PC-9 (cell line): ENCODE data around the gene PFKFB4. TPM values are rescaled to one million over a fixed set of nuclear protein-coding genes. Genes with fewer than 3 reads are reported as not detected.

Experiments used
- BruUV-seq: library from RNA; stranded (reverse); fragments of 400-500 nt; replicated peaks from 2 replicates; lab custom pipeline; 2021; lab: Mats Ljungman, UMichigan
- CTCF ChIA-PET: fragments of 300-600 bp; sonication (Branson Sonifier 250); formaldehyde crosslinking; loops from one replicate; lab custom pipeline; 2022; ENCODE audit warnings: antibody characterized with exemption; lab: Charles Lee
- POLR2A ChIA-PET: fragments of 300-600 bp; sonication (Branson Sonifier 250); formaldehyde crosslinking; loops from one replicate; lab custom pipeline; 2022; ENCODE audit warnings: antibody characterized with exemption; ENCODE audit not compliant: unreplicated experiment; lab: Charles Lee
- DNase-seq, 2 experiments: peaks; one replicate each; pipeline versions ENCODE4 v3.0.0 to v3.0.0-alpha.2; 2015 to 2022; ENCODE audit warnings: mixed read lengths in 1 of 2
- H2AFZ ChIP-seq: fragments of 200-600 bp; sonication (generic); 2 replicates; pipeline ENCODE4 v1.8.1; 2017; ENCODE audit warnings: antibody characterized with exemption
- H3F3A ChIP-seq: fragments of 200-600 bp; sonication (generic); 2 replicates; pipeline ENCODE4 v1.8.1; 2017; ENCODE audit warnings: antibody characterized with exemption, mild to moderate bottlenecking, low read depth; ENCODE audit not compliant: insufficient read depth
- H3K27ac ChIP-seq: fragments of 200-600 bp; sonication (generic); 2 replicates; pipeline ENCODE4 v1.6.1; 2016; ENCODE audit warnings: mixed run types
- H3K27me3 ChIP-seq: fragments of 200-600 bp; sonication (generic); 2 replicates; pipeline ENCODE4 v1.6.1; 2016; ENCODE audit warnings: low read depth, mixed run types; ENCODE audit not compliant: insufficient read depth
- H3K36me3 ChIP-seq: fragments of 200-600 bp; sonication (generic); 2 replicates; pipeline ENCODE4 v1.6.1; 2016; ENCODE audit warnings: low read depth, mixed run types
- H3K4me1 ChIP-seq: fragments of 200-600 bp; sonication (generic); replicated peaks from 2 replicates; pipeline ENCODE4 v1.6.1; 2016; ENCODE audit warnings: mixed run types; ENCODE audit not compliant: insufficient read depth
- H3K4me2 ChIP-seq: fragments of 200-600 bp; sonication (generic); 2 replicates; pipeline ENCODE4 v1.6.1; 2017; ENCODE audit warnings: mixed run types
- H3K4me3 ChIP-seq: fragments of 200-600 bp; sonication (generic); 2 replicates; pipeline ENCODE4 v1.6.1; 2016; ENCODE audit warnings: mixed run types
- H3K79me2 ChIP-seq: fragments of 200-600 bp; sonication (generic); 2 replicates; pipeline ENCODE4 v1.6.1; 2017; ENCODE audit warnings: low read depth, mixed run types
- H3K9me2 ChIP-seq: fragments of 200-600 bp; sonication (generic); 2 replicates; pipeline ENCODE4 v1.8.1; 2017; ENCODE audit warnings: mild to moderate bottlenecking; ENCODE audit not compliant: insufficient read depth
- H3K9me3 ChIP-seq: fragments of 200-600 bp; sonication (generic); 2 replicates; pipeline ENCODE4 v1.8.1; 2016; ENCODE audit warnings: low read depth; ENCODE audit not compliant: insufficient read depth
- H4K20me1 ChIP-seq: fragments of 200-600 bp; sonication (generic); 2 replicates; pipeline ENCODE4 v1.8.1; 2017; ENCODE audit not compliant: insufficient read depth
- EZH2 ChIP-seq: fragments of 200-600 bp; sonication (generic); IDR thresholded peaks from 2 replicates; pipeline ENCODE4 v1.8.0; 2017; ENCODE audit warnings: antibody characterized with exemption, low read depth
- intact Hi-C: fragments of 100-400 bp; cut with micrococcal nuclease; formaldehyde crosslinking; loops from one replicate; pipeline ENCODE4 v1.10.0; 2022; ENCODE audit not compliant: unreplicated experiment
- total RNA-seq: library from RNA; stranded (reverse); gene quantifications from 2 replicates; pipeline ENCODE4 v1.2.3, GENCODE V29; 2021
- TF ChIP-seq, protein P1 (sequence below): fragments of 200-600 bp; sonication (generic); conservative IDR thresholded peaks from 2 replicates; pipeline ENCODE4 v1.6.1; 2017; ENCODE audit warnings: mixed run types, antibody characterized with exemption, mild to moderate bottlenecking, moderate library complexity

The PFKFB4 gene
- total RNA-seq, 1 experiment from 2014 or later = 13.3 TPM

DNA sequence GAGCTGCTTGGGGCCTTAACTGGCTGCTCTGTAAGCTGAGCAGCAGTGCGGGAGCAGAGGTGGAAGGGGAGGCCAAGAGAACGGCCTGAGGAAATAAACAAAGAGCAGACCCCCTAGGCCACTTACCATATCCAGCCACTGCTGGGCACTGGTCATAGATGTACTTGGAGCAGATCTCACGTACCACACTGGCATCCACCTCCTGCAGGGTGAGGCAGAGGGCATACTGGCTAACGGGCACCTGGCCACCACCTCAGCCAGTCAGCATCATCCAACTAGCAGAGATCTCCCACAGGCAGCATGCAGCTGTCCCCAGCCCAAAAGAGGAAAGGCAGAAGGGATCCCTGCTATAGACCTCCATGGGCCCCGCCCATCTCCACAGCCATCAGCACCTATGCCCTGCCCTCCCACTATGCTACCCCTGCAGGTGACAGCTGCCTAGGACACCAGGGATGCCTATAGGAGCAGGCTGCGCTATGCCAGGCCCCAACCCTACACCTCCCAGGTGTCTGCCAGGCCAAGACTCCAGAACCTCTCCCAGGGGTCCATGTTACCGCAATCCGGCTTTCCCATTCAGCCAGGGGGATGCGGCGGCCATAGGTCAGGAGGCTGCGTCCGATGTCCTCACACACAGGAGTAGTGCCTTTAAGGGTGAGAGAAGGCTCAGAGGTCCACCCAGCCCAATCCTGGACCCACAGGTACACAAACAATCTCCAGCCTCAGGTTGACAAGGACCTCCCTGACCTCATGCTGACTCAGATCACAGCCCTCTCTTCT lies 43.1 kb upstream of the PFKFB4 start:
- Histone ChIP-seq H3K4me1 (peaks cover 42% of the 10 kb centered on the region), H3K4me3 (no peak overlapping the region), H3K9me2 (no peaks in the 10 kb centered on the region), H3K27me3 (no peaks in the 10 kb centered on the region), H3F3A (peaks cover 36% of the 10 kb centered on the region), H3K79me2 (no peaks in the 10 kb centered on the region), H3K36me3 (no peaks in the 10 kb centered on the region; the same call in 1 of the 2 replicates), H3K9me3 (no peaks in the 10 kb centered on the region), H2AFZ (no peak overlapping the region), H4K20me1 (no peaks in the 10 kb centered on the region), H3K4me2 (no peak overlapping the region), H3K27ac (no peak overlapping the region)
- no peak for DNase-seq
- POLR2A ChIA-PET = no interaction called here
- TF ChIP-seq EZH2 = no peak
- TF ChIP-seq, protein P1, sequence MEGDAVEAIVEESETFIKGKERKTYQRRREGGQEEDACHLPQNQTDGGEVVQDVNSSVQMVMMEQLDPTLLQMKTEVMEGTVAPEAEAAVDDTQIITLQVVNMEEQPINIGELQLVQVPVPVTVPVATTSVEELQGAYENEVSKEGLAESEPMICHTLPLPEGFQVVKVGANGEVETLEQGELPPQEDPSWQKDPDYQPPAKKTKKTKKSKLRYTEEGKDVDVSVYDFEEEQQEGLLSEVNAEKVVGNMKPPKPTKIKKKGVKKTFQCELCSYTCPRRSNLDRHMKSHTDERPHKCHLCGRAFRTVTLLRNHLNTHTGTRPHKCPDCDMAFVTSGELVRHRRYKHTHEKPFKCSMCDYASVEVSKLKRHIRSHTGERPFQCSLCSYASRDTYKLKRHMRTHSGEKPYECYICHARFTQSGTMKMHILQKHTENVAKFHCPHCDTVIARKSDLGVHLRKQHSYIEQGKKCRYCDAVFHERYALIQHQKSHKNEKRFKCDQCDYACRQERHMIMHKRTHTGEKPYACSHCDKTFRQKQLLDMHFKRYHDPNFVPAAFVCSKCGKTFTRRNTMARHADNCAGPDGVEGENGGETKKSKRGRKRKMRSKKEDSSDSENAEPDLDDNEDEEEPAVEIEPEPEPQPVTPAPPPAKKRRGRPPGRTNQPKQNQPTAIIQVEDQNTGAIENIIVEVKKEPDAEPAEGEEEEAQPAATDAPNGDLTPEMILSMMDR = no peak
- intact Hi-C loops = loop anchor here (5.0 kb wide), 2 partner anchors 63 to 132 kb away; partner anchors contain the start of gene CELSR3
- no TSS peak for BruUV-seq
- CTCF ChIA-PET = no interaction called here

DNA sequence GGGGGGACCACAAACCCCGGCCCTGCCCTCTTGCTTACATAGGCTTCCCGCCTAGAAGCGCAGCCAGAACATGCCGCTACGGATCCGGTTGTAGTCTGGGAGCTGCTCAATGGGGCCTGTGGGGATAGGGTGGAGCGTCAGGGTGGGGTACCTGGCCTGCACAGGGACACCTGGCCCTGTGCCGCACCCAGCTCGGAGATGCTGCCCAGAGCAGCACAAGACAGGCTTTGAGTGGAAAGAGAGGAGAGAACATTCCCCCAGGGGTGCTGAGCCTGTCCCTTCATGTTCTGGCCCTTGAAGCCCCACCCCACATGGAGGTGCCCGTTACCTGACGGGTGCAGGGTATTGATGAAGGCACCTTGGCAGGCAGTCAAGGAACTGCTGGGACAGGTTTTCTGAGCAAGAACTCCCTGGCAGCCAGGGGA lies 42.5 kb upstream of the PFKFB4 start:
- H3K4me1 ChIP-seq = peaks cover 44% of the 10 kb centered on the region
- peak overlapping the region; percentile 57; the same call in 1 of the 2 replicates for H3K27ac ChIP-seq
- no peaks in the 10 kb centered on the region for H4K20me1 ChIP-seq
- no peaks in the 10 kb centered on the region for H3K9me3 ChIP-seq
- no peaks in the 10 kb centered on the region for H3K27me3 ChIP-seq
- H3K79me2 ChIP-seq = peaks cover 2% of the 10 kb centered on the region
- no peak overlapping the region for H3K4me2 ChIP-seq
- CTCF ChIA-PET = no interaction called here
- H3K36me3 ChIP-seq = no peaks in the 10 kb centered on the region; the same call in 1 of the 2 replicates
- no TSS peak for BruUV-seq
- H3K9me2 ChIP-seq = no peaks in the 10 kb centered on the region
- intact Hi-C loops = loop anchor here (5.0 kb wide), 2 partner anchors 63 to 132 kb away; partner anchors contain the start of gene CELSR3
- TF ChIP-seq EZH2 = no peak
- TF ChIP-seq, protein P1 = no peak
- POLR2A ChIA-PET = no interaction called here
- H3F3A ChIP-seq = peaks cover 36% of the 10 kb centered on the region
- DNase-seq = peak in 1 of 2 experiments; percentile 60
- H2AFZ ChIP-seq = no peak overlapping the region
- no peak overlapping the region for H3K4me3 ChIP-seq

DNA sequence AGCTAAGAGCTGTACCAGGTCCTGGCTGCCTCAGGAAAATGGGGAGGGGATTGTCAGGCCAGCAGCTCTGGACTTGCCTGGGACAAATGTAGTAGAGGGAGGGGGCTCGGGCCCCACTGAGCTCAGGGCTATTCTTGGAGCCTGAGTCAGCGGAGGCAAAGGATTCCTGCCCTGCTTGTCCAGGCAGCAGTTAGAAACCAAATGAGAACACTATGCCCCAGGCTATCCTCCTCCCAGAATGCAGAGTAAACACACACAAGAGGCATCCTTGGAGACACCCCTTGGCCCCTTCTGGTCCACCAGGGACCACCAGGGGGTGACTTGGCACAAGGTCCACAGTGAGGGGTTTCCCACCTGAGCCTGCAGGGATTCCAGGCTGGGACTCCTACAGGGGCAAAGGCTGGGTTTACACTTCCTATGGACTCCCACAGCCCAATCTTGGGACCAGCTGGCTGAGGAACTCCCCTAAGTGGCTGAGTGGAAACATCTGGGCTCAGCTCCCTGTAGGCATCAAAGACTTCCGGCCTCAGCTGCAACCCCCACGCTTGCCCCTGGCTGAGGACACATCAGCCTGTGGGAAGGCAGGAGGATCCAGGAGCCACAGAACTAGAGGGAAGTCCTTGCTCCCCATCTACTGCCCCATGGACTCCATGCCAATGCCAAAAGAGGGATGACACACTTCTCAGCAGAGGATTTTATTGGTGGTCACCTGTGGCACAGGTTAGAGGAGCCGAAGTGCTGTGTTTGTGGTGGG lies 41.9 kb upstream of the PFKFB4 start:
- peaks cover 8% of the 10 kb centered on the region for H3K79me2 ChIP-seq
- H3K4me3 ChIP-seq = no peak overlapping the region
- no peaks in the 10 kb centered on the region for H3K27me3 ChIP-seq
- BruUV-seq = no TSS peak
- no peaks in the 10 kb centered on the region for H3K36me3 ChIP-seq
- intact Hi-C loops = loop anchor here (1.0 to 5.0 kb wide), 3 partner anchors 11 to 131 kb away; partner anchors contain the start of genes CELSR3 and UQCRC1
- DNase-seq = peak; percentile 71 to 80
- H3K9me3 ChIP-seq = no peaks in the 10 kb centered on the region
- peaks cover 50% of the 10 kb centered on the region for H3K4me1 ChIP-seq
- H3K9me2 ChIP-seq = no peaks in the 10 kb centered on the region
- POLR2A ChIA-PET = interaction anchor here (0.5 to 0.8 kb wide), 5 partner anchors 11 to 249 kb away, joined by 3 to 4 read pairs (median 3); partner anchors contain the start of gene PRKAR2A
- no peak for TF ChIP-seq EZH2
- TF ChIP-seq, protein P1 = no peak
- peak overlapping the region; percentile 57 for H3K27ac ChIP-seq
- no peak overlapping the region for H2AFZ ChIP-seq
- CTCF ChIA-PET = no interaction called here
- peak overlapping the region; percentile 41 for H3K4me2 ChIP-seq
- H4K20me1 ChIP-seq = no peaks in the 10 kb centered on the region
- H3F3A ChIP-seq = peaks cover 36% of the 10 kb centered on the region
